Measurements from ENCODE around the gene APOL4.

APOL4 gene

DNA sequence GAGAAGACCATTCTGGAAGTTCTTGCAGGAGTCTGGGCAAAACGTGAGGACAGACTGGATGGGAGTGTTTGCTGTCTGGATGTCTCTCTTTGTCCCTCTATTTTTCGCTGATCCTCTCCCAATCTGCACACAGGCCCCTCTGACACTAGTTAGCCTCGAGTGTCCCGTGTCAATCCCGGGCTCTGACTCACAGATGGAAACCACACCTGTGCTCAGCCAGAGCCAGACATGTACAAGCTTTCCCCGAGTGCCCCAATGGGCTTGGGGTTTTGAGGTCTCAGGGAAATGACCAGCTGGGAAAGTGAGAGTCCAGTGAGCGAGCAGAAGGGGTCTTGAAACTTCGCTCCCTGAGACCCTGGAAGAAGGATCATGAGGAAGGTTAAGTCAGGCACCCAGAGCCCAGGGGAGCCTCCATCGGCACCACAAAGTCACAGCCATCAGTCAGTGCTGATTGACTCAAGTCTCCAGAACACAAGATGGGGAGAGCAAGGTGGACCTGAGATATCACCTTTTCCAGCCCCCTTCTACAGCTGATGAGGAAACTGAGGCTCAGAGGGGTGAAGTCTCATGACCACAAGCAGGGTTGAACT lies 23.8 kb upstream of the APOL4 start:
- DNase-seq (ENCODE audit: low read depth) = no peak
- in situ Hi-C loops (cut with HindIII; ENCODE audit: low sequenced_read_pairs) = no loop called here
- H3K4me3 ChIP-seq (ENCODE audit: low read depth, low read length) = no peak overlapping the region
- TF ChIP-seq, protein P1, sequence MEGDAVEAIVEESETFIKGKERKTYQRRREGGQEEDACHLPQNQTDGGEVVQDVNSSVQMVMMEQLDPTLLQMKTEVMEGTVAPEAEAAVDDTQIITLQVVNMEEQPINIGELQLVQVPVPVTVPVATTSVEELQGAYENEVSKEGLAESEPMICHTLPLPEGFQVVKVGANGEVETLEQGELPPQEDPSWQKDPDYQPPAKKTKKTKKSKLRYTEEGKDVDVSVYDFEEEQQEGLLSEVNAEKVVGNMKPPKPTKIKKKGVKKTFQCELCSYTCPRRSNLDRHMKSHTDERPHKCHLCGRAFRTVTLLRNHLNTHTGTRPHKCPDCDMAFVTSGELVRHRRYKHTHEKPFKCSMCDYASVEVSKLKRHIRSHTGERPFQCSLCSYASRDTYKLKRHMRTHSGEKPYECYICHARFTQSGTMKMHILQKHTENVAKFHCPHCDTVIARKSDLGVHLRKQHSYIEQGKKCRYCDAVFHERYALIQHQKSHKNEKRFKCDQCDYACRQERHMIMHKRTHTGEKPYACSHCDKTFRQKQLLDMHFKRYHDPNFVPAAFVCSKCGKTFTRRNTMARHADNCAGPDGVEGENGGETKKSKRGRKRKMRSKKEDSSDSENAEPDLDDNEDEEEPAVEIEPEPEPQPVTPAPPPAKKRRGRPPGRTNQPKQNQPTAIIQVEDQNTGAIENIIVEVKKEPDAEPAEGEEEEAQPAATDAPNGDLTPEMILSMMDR (IDR thresholded peaks at IDR 0.05; ENCODE audit: low read depth, low read length, missing control alignments) = no peak

DNA sequence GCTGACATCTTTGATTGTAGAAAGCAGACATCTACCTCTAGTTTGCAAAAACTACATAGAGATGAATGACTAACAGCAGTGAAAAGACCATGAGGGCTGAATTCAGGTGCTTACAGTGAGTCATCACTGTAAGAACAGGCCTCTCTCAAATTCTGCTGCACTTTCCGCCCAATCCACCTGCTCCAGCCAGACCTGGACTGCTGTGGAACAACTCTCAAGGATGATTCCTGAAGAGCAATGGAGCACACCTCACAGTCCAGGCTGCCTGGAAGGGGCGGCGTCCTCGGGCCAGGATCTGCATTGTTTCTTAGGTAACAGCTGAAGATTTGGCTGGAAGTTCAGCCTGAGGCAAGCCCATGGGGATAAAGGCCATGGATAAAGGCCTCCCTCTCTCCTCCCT lies 22.6 kb upstream of the APOL4 start:
- no peak overlapping the region for H3K4me3 ChIP-seq (ENCODE audit: low read depth, low read length)
- in situ Hi-C loops (cut with HindIII; ENCODE audit: low sequenced_read_pairs) = no loop called here
- TF ChIP-seq, protein P1 (IDR thresholded peaks at IDR 0.05; ENCODE audit: low read depth, low read length, missing control alignments) = no peak
- no peak for DNase-seq (ENCODE audit: low read depth)

DNA sequence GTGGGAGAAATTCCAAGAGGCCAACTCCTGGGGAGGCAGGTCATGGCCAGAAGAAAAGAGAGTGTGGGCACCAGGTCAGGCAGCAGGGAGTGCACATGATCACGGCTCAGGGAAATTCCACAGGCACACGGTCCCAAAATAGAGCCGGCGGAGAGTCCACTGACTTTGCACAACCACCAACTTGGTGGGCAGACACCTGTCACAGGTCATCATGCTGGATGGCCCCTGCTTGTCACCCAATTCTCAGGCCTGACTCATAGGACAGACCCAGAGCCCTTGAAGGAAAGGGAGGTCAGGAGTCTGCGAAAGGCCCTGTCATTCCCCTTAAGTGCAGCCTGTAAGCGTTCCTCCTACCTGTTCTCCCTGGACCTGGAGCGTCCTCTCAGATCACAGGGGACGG lies 21.9 kb upstream of the APOL4 start:
- no peak for DNase-seq (ENCODE audit: low read depth)
- in situ Hi-C loops (cut with HindIII; ENCODE audit: low sequenced_read_pairs) = no loop called here
- H3K4me3 ChIP-seq (ENCODE audit: low read depth, low read length) = no peak overlapping the region
- TF ChIP-seq, protein P1 (IDR thresholded peaks at IDR 0.05; ENCODE audit: low read depth, low read length, missing control alignments) = no peak

DNA sequence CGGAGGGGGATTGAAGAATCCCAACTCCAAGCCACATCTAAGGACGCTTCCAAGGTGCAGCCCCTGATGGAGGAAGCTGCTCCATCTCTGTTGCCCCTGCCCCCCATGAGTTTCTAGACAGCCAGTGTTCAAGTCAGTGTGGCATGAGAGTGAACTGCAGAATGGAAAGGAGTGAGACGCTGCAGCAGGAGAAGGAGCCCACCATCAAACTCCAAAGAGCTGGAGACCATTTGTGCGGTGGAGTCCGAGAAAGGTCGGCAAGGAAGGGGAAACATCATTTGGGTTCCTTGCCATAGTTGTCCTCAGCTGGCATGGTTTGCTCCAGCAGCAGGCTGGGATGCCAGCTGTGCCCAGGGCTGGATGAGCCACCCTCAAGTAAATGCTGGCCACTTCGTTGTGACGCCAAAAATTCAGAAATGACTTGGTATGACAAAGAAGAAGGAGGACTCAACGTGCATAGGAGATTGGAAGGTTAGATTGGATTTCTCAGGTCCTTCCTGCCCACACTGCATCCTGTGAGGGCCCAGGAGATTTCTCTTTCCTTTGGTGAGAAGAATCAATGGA lies 21.4 kb upstream of the APOL4 start:
- in situ Hi-C loops (cut with HindIII; ENCODE audit: low sequenced_read_pairs) = no loop called here
- H3K4me3 ChIP-seq (ENCODE audit: low read depth, low read length) = no peak overlapping the region
- DNase-seq (ENCODE audit: low read depth) = no peak
- TF ChIP-seq, protein P1 (IDR thresholded peaks at IDR 0.05; ENCODE audit: low read depth, low read length, missing control alignments) = no peak

DNA sequence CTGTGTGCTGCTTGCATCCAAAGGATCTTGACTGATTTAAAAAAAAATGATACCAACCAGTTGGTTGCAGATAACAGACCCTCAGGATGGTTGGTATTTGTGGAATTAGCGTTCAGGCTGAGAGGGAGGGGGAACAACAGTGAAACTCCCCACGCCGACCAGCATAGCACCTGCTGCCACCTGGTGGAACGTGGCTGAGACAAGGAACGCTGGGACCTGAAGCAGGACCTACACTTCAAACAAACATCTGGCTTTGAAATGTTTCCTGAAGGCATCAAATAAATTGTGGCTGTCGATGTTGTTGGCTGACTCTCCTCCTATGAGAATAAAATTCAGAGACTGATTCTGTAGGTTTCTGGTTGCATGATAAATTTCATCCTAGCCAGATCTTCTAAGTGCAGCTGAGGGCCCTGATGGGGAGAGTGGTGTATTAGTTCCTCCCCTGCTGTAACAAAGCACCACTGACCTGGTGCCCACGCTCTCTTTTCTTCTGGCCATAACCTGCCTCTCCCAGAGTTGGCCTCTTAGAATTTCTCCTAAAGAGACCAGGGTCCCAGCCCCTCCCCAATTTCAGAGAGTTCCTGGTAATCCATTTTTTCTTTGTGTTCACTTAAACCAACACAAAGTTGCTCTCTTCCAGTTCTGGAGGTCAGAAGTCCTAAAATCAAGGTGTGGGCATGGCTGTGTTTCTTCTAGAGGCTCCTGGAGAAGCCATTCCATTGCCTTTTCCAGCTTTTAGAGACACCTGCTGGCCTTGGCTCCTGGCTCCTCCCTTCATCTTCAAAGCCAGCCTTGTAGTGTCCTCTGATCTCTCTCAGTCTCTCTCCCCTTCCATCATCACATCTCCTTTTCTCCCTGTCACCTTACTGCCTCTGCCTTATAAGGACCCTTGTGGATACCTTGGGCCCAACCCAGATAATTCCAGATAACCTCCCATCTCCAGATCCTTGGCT lies 20.5 kb upstream of the APOL4 start:
- no peak overlapping the region for H3K4me3 ChIP-seq (ENCODE audit: low read depth, low read length)
- in situ Hi-C loops (cut with HindIII; ENCODE audit: low sequenced_read_pairs) = no loop called here
- TF ChIP-seq, protein P1 (IDR thresholded peaks at IDR 0.05; ENCODE audit: low read depth, low read length, missing control alignments) = peak; percentile 85

DNA sequence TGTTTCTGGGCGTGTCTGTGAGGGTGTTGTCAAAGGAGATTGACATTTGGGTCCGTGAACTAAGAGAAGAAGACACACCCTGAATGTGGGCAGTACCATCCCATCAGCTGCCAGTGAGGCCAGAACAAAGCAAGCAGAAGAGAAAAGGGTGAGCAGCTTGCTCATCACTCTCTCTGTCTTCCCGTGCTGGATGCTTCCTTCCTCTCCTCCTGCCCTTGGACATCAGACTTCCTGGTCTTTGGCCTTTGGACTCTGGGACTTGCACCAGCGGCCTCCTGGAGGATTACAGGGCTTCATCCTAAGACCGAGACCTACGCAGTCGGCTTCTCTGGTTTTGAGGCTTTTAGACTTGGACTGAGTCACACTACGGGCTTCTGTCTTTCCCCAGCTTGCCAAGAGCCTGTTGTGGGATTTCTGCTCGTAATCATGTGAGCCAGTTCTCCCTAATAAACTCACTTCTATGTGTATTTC lies 18.9 kb upstream of the APOL4 start:
- H3K4me3 ChIP-seq (ENCODE audit: low read depth, low read length) = no peak overlapping the region
- in situ Hi-C loops (cut with HindIII; ENCODE audit: low sequenced_read_pairs) = no loop called here
- DNase-seq (ENCODE audit: low read depth) = no peak
- TF ChIP-seq, protein P1 (IDR thresholded peaks at IDR 0.05; ENCODE audit: low read depth, low read length, missing control alignments) = no peak

More for the DNA sequence above, 20.5 kb upstream of the APOL4 start:
- no peak for DNase-seq (ENCODE audit: low read depth)
